ENCODE results near the gene C1orf198.
A peak's percentile ranks its signal among the peaks of the same experiment; 100 is the strongest.

Gene C1orf198

GRCh38 chr1:230867903-230868735 lies at the start of gene C1orf198:
Gene C1orf198 (minus strand): TSS chr1:230868521. CDS start chr1:230868512, 9 bp downstream.
- peak; percentile 72 for DNase-seq

DNA sequence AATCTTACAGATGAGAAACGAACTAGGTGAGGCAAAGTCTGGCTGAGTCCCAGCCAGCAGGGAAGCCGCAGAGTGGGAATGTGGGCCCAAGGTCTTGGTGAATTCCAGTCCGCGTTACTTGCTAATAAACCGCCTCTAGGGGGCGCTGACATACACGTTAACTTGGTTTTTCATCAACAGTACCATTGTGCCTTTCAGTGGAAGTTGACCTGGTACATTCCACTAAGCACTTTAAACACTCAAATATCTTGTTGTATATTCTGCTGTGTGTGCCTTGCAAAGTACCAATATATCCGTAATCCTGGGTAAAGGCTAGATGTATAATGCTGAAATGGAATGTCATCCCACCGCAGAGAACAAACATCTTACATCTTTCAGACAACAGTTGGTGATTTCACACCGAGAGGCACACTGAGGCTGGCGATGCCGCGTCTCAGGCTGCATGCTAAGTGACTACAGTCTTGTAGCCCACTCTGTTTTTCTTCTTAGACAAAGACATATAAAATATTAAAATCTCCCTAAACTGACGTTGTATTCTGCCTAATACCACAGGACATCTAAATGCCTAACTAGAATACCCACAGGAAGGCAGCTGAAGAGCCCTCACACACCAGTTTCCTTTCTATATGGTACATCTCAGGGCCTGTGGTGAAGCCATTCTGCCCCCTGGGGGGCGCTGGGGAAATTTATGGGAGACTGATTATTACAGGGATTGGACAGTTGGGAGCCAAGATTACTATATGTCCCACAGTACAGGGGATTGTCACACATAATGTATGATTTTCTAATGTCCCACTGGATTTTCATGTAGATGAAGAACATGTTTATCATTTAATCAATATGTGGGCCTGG lies 49.2 kb upstream of the C1orf198 start:
- peak; percentile 65 for DNase-seq

GRCh38 chr1:230916587-230917283 lies 48.4 kb upstream of the C1orf198 start:
- no peak for DNase-seq

DNA sequence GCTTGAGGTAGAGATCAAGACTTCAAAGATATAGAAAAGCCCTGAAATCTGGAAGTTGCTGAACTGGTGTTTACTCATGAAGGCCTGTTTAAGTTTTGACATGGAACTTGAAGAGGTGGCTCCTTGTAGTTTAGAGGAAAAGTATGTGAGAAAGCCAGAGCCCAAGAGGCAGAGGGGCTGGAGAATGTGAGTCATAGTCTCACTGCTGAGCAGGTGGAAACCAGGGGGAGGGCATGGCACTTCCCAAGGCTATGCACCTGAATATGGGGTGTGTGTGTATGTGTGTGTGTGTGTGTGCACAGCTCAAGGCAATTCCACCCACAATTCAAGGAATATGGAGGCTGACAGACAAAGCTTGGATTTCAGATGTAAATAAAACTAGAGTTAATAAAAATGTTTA lies 46.8 kb upstream of the C1orf198 start:
- DNase-seq: no peak

DNA sequence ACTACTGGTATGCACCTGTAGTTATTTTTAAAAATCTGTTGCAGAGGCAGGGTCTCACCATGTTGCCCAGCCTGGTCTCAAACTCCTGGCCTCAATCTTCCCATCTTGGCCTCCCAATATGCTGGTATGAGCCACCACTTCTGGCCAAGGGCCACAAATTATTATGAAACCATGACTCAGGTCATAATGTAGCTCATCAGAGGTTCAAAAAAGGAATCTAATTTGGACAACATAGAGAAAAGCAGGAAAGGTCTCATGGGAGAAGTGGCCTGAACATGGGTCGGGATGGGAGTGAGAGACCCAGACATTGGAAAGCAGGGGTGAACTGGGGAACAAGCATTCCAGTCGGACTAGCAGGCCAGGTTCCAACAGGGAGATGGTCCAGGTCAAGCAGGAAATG lies 45.2 kb upstream of the C1orf198 start:
- no peak for DNase-seq

GRCh38 chr1:230910755-230911117 lies 42.4 kb upstream of the C1orf198 start:
- DNase-seq: no peak

GRCh38 chr1:230909974-230910754 lies 41.8 kb upstream of the C1orf198 start:
- no peak for DNase-seq

- DNase-seq: no peak
Measured at GRCh38 chr1:230907472-230908205, 39.3 kb upstream of the C1orf198 start.

DNA sequence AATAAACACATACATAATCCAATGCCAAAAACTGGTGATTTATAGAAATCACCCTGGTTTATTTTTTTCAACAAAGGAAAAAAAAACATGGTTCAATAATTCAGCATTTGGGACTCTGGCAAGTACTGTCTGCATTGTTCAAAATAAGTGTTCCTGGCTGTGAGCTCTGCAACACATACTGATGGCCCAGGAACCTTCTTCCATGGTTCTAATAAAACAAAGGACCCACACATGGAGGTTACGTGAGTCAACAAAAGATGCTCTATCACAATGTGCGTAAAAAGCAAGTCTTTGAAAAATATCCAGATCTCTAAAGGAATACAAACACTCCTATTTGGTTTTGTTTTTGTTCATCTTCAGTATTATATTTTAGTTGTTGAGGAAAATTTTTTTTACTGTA lies 37.9 kb upstream of the C1orf198 start:
- no peak for DNase-seq

DNA sequence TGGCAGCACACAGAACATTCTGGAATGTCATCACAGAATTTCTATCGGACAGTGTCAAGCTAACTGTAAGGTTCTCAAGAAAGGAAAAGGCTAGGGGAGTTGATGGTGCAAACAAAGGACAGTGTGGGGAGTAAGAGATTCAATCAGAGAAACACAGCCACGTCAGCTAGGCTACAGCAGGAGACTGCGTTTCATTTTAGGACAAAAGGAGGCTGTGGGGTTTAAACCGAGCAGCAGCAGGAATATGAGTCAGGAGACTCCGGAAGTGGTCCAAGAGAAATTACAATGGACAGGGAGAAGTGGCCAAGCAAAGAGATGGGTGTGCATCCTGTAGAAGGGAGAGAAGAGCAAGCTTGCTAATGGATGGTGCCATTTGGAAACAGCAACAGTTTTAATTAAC lies 37.4 kb upstream of the C1orf198 start:
- DNase-seq: no peak

DNA sequence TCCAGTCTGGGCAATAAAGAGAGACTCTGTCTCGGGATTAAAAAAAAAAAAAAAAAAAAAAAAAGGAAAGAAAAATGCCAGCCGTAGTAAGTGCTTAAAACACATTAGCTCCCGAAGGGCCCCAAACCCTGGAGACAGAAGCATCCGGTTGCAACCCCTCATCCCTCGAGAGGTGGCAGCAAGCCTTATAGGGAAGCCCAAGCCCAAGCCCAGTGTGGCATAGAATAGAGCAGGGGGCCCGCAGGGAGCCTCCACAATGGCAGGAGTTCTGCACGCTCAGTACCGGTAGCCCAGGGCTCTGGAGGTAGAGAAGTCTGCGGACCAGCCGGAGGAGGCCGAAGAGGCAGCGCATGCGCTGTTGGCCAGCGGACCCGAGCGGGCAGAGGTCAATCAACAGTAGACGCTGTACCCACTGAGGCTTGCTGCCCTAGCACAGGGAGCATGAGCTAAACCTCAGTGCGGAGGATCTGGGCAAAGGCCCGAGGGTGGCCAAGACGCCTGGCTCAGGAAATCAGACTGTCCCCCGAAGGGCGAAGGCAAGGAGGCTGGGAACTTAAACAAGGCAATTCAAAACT lies 34.1 kb upstream of the C1orf198 start:
- DNase-seq: no peak

DNA sequence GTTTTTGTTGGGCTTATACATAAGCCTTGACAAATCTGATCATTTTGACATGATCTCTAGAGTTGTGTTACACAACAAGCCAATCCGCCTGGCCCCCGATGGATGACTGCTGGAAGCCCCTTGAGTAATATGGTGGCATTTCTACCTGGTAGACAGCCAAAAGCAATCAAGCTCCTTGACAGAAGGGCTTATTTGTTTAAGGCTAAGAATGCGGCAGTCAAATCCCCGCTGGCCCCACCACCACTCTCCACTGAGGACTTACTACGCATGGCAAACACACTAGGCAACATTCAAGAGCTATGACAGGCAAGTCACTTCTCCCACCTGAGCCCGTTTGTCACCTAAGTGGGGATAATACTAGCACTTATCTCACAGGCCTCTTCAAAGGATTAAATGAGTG lies 33.4 kb upstream of the C1orf198 start:
- DNase-seq: no peak

- no peak for DNase-seq
Measured at GRCh38 chr1:230900984-230901383, 32.7 kb upstream of the C1orf198 start.

- no peak for DNase-seq
Measured at GRCh38 chr1:230899841-230900251, 31.5 kb upstream of the C1orf198 start.

DNA sequence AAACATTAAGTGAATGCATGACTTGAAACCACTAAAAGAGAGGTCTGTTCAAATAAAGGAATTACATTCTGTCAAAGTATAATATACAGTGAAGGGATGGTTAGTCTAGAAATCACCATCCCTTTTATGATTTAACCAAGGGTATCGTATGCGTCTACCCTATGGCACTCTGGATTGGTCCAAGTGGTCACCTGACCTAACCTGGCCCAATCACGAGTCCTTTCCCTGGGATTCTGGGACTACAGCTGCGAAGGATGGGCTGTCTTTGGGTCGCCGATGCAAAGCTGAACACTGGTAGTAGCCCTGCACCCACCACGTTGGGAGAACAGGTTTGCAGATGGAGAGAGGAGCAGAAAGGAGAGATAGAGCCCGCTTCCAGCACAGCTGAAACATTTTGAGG lies 30.4 kb upstream of the C1orf198 start:
- no peak for DNase-seq

DNA sequence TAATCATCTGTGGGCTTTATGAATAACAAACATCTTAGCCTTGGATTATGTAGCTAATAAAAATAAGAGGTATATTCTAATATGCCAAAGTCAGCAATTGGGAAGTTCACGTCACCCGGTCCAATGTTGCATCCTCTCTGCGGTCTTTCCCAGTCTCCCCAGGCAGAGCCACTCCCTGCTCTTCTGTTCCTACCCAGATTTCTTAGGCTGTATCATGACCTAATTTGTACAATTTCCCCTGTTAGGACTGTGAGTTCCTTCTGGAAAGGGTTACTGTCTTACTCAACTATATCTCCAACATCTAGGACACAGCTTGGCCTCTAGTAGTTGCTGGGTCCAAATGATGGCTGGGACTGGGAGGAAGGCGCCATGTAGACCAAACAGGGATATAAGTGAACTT lies 29.8 kb upstream of the C1orf198 start:
- no peak for DNase-seq

DNA sequence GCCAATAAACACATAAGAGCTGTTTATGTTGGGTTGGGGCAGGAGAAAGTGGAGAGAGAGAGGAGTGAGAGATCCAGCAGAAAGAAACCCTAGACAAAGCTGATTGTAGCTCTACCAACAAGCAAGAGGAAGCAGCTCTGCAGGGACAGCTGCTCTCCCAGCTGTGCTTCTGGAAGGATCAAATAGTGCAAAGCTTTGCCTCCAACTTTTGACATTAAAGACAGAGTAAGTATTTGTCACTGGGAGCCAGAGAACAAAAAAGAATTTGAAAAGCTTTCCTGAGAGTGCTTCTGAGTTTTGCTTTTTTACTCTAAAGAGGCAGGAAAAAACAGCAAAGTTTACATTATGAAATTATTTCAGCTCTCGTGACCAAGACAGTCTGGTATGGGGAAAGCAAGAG lies 28.5 kb upstream of the C1orf198 start:
- DNase-seq: no peak

DNA sequence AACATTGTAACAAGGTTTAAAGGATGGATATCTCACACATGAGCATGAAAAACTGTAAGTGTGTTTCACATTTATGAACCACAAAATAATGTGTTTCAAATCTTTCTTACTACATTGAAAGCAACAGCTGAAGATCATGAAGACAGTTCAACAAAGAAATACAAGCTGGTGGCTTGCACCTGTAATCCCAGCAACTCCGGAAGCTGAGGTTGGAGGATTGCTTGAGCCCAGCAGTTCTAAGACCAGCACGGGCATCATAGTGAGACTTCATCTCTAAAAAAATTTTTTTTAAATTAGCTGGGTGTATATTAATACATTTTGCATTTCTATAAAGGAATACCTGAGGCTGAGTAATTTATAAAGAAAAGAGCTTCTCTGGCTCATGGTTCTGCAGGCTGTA lies 27.1 kb upstream of the C1orf198 start:
- no peak for DNase-seq

DNA sequence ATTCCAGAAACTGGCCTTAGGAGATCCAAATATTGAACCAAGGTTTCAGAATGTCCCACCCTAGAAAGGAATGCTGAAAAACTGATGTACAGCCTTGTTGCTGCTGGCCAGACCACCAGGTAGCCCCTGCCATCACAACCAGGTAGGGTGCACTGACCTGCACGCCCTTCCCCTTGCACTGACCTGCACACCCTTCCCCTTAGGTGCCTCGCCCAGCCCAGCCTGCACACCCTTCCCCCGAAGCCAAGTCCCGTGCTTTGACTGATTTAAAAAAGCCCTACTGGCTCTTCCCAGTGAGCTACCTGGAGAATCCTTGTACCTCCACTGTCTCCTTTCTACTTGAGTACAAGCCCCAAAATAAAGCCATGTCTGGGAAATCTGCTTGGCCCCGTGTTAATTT lies 26.3 kb upstream of the C1orf198 start:
- DNase-seq: no peak

- DNase-seq: no peak
Measured at GRCh38 chr1:230894032-230894431, 25.7 kb upstream of the C1orf198 start.

DNA sequence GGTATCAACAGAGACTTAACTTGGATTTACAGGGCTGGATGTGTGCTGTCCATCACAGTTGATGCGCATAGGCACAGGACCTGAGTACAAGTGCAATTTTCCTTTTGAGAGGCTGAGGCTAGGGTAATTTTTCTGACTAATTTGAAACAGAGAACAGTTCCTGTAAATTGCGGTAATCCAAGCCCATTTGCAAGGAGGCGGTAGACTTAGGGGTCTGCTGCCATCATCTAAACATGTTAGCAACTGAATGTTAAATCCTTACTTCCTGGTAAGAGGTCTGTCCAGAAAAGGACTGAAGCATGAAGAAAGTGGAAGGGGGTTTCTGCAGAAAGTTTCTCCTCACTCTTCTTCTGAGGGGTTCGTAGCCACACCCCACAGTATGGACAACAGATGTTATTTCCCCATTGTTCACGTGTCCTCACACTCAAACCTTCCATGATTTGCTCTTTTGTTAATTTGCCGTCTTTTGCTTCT lies 23.7 kb upstream of the C1orf198 start:
- DNase-seq: no peak
